Tongue (tissue), 2 donors: Measurements from ENCODE around the gene UBE3B. TPM values are rescaled to one million over a fixed set of nuclear protein-coding genes. Genes with fewer than 3 reads are reported as not detected.

Experiments
- DNase-seq: peaks from one replicate; pipeline ENCODE4 v3.0.0-alpha.2; 2015
- total RNA-seq: library from RNA; depleted of rRNA; stranded (reverse); fragments of >200 nt; gene quantifications from one replicate; pipeline ENCODE4 v1.2.3, GENCODE V29; 2014

UBE3B gene
- total RNA-seq, 1 donor from 2014 or later: 59.7 TPM

DNA sequence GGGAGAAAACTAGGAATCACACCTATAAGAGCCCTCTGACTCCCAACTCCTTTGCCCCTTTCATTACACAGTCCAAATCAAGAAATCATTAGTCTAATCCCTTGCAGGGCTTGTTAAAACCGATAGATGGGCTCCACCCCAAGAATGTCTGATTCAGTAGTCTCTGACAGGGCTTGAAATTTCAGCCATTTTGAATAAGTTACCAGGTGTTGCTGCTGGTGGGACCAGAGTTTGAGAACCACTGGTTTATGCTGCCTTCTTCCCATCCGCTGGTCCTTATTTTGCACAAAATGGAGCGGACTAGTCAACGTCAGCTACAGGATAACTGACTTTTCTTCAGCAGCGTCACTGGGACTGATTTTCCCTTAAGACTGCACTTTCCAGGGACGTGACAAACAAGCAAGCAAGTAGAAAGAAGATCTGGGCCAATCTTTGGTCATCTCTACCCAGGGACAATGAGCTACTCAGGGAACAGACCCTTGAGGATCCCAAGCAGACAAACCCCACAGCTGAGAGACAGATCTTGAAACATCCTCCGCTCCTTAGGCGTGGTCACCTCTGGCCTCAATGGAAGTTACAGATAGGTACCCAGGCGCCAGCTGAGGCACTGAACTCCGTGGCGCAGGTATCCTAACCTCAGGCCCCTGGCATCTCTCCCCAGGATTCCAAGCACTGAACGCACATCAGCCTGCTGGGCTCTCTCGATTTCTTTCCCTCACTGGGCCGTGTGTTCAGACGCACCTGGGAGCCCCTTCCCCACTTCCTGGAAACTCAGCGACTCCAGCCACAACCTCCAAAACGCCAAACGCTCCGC lies 1.2 kb upstream of the UBE3B start:
- DNase-seq: no peak

DNA sequence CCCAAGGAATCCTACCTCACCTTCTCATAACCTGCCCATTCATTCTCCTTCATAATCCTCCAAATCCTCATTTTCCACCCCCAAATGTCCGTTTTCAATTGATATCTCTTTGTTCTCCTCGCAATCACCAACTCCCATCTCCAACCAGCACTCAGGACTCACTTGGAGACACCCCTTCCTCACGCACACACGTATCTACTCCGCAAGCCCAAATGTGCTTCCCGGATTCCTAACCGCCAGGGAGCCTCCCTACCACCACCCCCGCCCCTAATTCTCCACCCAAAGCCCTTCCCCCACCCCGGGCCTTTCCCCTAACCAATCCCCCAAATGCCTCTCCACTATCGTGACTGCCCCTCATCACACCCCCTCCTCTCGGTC lies 638 bp upstream of the UBE3B start:
- no peak for DNase-seq

DNA sequence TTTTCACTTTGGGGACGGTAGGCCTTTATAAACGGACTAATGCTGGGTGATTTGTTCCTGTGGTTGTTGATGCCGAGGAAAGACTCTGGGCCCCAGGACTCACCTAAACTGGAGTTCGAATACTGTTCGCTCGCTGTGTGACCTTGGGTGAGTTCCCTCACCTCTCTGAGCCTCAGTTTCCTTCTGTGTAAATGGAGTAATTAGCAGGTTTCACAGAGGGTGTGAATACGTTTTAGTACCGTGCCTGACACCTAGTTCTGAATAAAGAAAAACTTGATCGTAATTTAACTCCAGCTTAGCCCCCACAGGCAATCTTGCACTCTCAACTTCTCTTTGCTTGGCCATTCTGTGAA lies 505 bp downstream of the UBE3B start:
- DNase-seq: no peak

DNA sequence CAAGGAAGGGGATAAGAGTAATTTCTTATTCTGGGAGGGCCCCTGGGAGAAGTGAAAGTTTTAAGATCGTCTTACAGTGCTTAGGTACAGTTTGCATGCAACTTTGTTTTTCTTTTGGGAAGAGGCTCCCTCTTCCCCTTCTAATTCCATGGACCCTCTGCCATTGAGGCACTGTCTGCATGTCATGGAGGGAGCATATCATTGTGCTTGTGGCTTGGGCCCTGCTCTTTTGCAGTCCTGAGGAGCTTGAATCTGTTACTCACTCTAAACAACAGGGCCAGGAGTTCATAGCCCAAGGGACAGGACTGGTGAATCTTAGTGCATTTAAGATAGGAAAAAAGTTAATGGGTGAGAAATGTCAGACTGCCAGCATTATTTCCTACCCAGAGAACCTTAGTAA lies 2.3 kb downstream of the UBE3B start:
- DNase-seq: no peak

DNA sequence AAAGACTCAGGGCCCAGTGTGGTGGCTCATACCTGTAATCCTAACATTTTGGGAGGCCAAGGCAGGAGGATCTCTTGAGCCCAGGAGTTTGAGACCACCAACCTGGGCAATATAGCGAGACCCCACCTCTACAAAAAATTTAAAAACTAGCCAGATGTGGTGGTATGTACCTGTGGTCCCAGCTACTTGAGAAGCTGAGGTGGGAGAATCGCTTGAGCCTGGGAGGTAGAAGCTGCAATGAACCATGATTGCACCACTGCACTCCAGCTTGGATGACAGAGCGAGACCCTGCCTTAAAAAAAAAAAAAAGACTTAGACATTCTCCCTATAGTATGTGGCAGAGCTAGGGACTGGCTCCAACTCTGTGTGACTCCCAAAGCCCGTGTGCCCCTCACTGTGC lies 2.9 kb downstream of the UBE3B start:
- no peak for DNase-seq

DNA sequence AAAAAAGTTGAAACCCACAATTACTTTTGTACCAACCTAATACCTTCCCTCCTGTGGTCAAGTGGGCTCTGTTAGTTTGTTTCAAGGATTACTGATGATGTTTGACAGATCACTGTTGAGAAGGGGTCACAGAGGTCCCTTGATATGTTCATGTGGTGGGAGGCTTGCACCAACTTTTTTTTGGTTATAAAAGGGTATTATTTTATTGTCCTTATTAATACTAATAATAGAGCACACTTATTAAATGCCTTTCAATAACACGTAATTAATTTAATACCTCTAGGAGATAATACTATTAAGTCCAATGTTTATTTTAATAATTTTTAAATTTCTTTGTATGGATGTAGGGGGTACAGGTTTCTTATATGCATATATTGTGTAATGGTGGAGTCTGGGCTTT lies 4.4 kb downstream of the UBE3B start:
- DNase-seq: no peak

DNA sequence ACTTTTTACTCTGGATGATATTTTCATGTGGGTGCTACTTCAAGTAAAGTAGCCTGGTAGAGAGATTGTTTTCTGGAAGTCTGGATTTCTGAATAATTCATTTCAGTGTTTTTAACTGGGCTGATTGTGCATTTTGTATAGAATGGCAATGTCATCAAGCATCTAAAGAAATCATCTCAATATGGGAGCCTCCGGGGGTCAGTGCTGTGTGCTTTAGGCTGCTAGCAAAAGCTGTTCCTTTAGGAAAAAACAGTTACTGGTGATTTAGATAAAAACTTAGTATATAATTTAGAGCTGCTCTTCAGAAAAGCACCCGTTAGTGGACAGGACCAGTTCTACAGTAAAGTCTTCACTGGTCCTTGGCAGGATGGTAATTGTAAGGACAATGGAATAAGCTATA lies 5.1 kb downstream of the UBE3B start:
- DNase-seq: no peak

DNA sequence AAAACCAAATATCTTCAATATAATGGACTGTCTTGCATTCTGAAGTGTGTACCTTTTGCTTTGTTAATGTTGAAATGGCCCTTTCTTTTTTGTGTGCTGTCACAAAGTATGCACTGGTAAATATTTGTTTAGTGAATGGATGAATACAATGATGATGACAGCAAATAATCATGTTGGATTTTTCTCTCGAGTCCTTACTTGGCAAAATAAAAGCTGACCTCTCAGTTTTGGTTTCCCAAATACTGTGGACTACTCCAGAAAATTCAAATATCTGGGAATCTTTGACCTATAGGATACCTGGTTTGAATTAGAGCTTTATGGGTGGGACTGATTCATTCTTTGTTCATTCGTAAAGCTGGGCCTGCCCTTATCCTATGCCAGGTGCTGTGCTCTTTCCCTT lies 5.5 kb downstream of the UBE3B start:
- DNase-seq: no peak

DNA sequence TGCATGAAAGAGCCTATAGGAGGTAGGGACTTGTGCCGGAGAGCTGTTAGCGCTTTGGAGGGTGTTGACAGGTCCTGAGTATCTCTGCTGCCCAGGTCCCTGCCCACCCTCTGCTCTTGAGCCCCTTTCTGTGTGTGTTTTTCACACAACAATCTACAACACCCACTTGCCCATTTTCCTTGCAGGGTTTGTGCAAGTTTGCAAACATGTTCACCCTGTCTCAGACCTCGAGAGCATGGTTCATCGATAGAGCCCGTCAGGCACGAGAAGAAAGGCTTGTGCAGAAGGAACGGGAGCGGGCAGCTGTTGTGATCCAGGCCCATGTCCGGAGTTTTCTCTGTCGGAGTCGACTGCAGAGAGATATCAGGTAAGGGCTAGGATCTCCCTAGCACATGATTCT lies 5.9 kb downstream of the UBE3B start:
- no peak for DNase-seq

DNA sequence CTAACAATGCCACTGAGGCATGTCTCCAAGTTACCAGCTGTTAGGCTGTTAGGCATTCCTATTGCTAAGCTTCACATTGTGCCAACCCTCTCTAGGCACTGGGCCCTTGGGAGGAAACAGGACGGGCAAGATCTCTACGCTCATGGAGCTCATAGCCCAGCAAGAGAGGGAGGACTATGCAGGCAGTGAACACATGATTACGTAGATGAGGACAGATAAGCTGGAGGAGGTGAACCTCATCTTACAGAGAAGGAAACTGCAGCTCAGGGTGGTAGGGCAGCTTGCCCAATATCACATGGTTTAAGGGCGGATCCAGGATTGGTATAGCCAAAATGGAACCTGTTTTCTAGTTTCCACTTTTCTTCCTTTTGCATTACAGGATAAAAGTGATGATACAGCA lies 7.8 kb downstream of the UBE3B start:
- no peak for DNase-seq

DNA sequence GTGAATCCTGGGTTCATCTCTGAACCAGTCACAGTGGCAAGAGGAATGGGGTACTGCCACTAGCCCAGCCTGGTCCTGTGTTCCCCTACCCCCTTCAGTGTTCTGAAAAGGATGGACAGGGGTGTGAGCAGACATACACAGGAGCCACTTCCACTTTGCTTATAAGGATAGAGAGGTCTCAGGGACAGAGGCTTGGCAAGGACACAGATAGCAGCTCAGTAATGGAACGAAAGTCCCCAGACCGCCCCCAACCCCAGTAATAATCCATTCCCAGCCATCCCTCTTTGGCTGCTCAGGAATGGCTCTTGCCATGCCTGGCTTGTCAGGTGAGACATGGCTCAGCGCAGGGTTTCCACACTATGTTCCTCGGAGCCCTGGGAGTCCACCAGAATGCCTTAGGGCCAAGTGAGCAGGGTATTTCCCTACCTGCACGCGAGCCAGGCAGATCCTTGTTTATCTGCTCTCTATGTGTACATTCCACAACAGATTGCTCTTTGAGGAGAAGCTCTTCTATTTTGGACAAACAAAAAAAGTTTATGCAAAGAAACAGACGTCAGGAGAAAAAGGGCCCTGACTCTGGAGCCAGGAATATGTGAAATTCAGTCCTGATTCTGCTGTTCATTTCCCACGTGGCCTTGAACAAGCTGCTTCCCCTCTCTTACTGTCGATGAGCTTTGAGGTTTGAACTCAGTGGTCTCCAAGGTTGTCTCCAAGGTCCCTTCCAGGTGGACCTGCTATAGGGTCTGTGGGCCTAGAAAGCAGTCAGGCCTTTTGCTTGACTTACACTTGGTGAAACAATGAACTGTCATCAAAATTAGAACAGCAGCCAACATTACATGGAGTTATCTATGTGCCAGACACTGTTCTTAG lies 10.0 kb downstream of the UBE3B start:
- no peak for DNase-seq

DNA sequence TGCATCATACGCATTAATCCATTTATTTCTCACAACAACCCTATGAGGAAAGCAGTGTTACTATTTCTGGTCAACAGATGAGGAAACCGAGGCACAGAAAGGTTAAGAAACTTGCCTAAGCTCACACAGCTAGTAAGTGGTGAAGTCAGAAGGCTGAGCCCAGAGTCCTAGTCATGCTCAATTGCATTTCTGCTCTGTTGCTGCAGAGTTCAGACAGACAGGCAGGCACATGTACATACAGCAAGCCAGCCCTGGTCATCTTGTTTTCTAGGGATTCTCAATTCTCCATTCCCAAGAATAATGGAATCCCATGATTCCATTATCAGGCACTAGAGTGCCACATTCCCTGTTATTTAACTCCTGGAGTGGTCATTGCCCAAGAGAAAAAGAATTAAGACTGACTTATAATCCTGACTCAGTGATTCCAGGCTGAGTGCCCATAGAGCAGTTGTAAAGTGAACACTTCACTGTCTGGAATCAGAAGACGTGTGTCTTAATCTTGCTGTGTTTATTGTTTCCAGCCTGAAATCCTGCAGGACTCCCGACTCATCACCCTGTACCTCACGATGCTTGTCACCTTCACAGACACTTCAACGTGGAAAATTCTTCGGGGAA lies 10.7 kb downstream of the UBE3B start:
- DNase-seq: no peak

DNA sequence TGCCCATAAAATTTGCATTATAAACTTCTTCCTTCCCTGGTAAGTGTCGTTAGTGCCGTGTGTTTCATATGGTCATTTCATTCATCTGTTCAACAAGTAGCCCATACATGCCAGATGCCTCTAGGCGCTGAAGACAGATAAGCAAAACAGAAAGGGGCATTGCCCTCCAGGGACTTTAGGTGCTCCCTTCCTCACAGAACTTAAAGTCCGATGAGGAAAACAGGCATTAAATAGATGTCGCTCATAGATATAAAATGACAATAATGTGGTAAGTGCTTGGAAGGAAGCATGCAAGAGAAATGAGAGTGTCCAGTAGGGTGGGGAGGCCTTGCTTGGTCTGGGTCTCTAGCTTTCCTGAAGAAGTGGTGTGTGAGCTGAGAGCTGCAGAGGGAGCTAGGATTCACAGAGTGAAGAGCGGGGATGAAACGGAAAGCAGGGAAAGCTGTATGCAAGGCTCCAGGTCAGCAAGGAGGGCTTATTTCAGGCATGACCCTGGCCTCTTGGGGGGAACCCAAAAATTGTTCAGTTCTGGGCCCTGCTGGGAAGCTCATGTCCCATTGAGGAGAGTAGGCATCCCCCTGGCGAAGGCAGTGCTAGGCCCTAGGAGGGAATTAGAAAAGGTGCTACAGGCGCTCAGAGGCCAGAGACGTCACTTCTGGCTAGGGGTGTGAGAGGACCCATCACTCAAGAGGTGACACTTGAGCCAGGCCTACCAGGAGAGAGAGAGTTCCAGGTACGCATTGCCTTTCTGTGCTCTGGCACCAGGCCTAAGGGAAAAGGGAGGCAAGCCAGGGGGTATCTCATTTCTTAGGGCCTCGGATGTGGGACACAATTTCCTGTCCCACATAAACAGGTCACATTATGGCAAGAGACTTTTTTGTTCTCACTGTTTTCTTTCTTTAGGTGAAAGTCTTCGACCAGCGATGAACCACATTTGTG lies 11.9 kb downstream of the UBE3B start:
- DNase-seq: no peak

DNA sequence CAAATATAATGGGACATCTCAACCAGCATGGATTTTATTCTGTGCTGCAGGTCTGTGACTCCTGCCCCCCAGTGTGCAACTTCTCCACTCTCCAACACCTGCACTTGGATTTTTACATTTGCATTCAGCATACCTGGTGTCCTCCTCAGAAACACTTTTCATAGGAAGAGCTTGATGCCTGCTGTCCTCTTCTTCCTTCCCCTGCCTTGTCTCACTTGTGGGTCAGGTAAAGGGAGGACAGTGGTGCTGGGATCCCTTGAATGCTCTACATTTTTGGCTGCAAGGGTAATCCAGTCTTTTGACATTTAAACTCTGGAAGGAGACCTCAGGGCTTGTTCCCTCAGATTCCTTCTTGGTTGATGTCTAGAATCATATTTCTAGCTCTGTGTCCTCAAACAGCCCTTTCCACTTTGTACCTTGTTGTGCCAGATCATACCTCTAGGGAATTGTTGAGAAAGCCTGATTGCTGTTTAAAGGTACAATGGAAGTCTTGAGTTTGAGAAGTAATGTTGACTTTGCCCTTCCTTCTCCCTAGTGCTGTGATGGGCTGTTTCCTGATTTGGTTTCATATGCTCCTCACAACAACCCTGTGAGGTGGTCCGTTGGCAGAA lies 12.6 kb downstream of the UBE3B start:
- no peak for DNase-seq

DNA sequence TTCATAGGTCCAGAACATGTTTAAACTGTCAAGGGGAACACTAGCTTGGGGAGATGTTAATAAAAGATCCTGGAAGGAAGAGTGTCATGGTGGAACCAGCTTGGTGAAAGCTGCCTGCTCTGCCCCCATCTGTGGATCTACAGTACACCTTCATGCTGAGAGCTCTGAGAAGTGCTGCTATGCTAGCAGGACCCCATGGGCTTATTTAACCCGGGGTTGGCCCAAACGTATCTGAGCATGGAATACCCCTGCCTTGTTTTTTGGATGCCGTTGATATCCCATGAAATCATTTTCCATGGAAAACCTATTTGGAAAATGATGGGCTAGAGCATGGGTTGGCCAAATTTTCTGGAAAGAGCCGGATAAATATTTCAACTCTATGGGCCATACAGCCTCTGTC lies 14.2 kb downstream of the UBE3B start:
- no peak for DNase-seq

DNA sequence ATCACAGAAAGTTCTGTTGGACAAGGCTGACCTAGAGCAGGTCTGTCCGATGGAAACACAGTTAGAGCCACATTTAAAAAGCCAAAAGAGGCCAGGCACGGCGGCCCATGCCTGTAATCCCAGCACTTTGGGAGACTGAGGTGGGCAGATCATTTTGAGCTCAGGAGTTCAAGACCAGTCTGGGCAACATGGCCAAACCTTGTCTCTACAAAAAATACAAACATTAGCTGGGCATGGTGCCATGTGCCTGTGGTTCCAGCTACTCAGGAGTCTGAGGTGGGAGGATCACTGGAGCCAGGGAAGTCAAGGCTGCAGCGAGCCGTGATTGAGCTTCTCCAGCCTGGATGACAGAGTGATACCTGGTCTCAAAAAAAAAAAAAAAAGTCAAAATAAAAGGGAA lies 14.9 kb downstream of the UBE3B start:
- DNase-seq: no peak

DNA sequence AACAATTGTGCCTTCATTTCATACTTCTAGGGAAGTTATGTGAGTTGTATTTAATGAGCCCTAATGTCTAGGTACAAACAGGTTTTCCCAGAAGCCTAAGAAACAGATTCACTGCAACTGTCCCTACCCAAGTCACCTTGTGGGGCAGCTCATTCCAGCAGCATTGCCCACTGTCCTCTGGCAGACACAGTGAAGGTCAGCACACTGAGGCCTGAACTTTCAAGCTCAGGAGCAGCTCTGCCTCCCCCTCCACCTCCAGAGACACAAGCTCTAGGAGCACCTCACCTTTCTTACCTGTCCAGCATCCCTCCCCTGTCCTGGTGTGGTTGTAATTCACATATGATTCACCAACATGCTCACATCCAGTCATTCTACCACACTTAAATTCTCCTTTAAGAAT lies 15.7 kb downstream of the UBE3B start:
- DNase-seq: no peak

DNA sequence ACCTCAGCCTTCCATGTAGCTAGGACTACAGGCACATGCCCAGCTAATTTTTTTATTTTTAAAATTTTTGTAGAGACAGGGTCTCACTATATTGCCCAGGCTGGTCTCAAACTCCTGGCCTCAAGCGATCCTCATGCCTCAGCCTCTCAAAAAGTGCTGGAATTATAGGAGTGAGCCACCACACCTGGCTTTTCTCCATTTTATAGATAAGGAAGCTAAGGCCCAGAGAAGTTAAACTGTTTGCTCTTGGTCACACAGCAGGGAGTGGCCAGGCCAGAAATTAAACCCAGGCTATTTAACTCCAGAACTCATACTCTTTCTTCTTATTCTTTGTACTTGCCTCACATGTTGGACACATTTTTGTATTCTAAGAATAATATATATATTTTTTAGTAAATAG lies 16.5 kb downstream of the UBE3B start:
- DNase-seq: no peak

DNA sequence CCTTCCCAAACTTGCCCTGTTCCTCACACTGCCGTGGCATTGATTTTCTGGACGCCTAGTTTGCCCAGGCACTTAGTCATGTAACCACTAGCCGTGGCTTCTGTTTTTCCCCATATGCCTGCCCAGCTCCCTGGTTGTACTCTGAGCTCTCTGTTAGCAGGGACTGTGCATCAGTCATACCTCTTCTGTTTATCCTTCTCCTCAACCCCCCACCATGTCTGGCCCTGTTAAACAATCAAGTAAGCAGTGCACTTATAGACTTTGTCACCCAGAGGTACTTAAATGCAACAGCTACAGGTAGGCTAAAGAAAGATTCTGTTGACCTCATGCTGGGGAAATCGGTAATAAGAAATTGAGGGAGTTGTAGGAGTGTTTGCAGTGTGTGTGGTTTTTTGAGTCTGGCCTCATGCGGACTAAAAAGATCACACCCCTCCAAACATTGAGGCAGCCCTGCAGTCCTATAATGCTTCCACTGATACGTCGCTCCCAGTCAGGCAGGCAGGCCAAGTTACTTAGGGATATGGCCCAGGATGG lies 17.0 kb downstream of the UBE3B start:
- DNase-seq: no peak

DNA sequence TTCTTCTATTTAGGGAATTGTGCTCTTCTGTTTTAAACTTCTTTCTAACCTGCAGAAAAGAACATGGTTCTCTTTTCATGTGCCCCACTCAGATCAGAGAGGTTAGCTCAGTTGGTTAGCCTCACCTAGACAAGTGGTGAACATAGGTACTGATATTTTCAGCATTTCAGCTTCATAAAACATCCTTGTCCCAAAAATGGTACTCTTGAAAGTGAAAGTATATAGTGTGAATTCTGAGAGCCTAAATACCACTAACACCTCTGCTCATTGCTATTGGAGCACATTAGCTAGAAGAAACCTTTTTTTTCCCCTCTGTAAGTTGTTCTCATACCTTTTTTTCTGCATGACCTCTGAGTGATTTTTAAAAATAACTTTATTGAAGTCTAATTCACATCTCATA lies 17.6 kb downstream of the UBE3B start:
- no peak for DNase-seq

DNA sequence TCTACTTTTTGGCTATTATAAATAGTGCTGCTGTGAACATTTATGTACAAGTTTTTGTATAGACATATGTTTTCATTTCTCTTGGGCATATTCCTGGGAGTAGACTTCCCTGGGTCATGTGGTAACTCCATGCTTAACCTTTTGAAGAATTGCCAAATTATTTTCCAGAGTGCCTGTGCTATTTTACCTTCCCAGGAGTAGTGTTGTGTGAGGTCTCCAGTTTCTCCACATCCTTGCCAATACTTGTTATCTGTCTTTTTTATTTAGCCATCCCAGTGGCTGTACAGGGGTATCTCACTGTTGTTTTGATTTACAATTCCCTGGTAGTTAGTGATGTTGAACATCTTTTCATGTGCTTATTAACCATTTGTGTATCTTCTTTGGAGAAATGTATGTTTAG lies 18.9 kb downstream of the UBE3B start:
- no peak for DNase-seq

DNA sequence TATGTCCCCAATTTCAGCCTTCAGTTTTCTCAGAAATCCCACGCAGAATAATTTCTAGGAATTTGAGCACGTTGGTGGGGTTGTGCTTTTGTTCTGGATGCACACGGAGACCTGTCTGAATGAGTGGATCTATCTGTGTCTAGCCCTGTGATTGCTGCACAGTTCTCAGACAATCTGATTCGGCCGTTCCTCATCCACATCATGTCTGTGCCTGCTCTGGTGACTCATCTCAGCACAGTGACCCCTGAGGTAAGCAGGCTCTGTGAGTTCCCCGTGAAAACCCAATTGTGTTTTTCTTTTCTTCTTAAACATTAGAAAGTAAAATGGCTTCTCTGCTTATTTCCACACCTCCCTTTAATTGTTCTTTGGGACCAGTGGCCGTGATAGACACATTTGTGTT lies 20.2 kb downstream of the UBE3B start:
- no peak for DNase-seq
